ENCODE results near the gene SLC29A3. TPM values are rescaled to one million over a fixed set of nuclear protein-coding genes. Genes with fewer than 3 reads are reported as not detected.

Gene SLC29A3
- total RNA-seq, 2 donors from 2014 or later: 14.1 to 16.8 TPM

DNA sequence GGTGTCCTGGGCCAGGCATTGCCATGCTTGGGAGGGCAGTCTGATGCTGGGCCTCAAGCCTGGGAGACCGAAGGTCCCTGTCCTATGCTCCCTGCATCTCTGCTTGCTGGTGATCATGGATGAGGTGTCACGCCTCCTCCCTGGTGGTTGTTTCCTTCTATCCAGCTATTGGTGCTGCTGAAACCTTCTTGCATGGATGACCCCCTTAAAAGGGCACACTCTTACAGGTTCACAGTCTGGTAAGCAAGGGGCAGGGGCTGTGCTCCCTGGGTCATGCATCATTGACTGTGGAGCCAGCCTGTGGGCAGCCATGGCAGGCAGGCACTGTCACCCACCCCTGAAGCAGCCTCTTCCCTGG, 36.8 kb upstream of the SLC29A3 start:
- no peak overlapping the region for H3K27ac Mint-ChIP-seq
- H3K27me3 ChIP-seq (ENCODE audit: control insufficient read depth, insufficient read depth, low read length, poor library complexity, severe bottlenecking): no peaks in the 10 kb centered on the region
- peaks cover 26% of the 10 kb centered on the region for H3K4me1 Mint-ChIP-seq
- H3K36me3 Mint-ChIP-seq (ENCODE audit: low read depth): peaks cover 3% of the 10 kb centered on the region
- H3K4me3 Mint-ChIP-seq: no peak overlapping the region
- H3K36me3 ChIP-seq (ENCODE audit: control insufficient read depth, insufficient read depth, low read length): no peaks in the 10 kb centered on the region
- H3K27me3 Mint-ChIP-seq (ENCODE audit: insufficient read depth): no peaks in the 10 kb centered on the region
- H3K4me3 ChIP-seq (ENCODE audit: low read length): no peak overlapping the region
- H3K27ac ChIP-seq (ENCODE audit: low read depth, low read length): no peak overlapping the region
- DNase-seq: no peak
- H3K4me1 ChIP-seq (ENCODE audit: control insufficient read depth, insufficient read depth, low read length): peaks cover 25% of the 10 kb centered on the region
- H3K9me3 Mint-ChIP-seq: no peaks in the 10 kb centered on the region
- H3K9me3 ChIP-seq (ENCODE audit: control insufficient read depth, low read length): no peaks in the 10 kb centered on the region
- H3K9ac ChIP-seq (ENCODE audit: extremely low read depth, low read length, poor library complexity, severe bottlenecking): no peak overlapping the region
- WGBS, 2 experiments (ENCODE audit: insufficient coverage in 1 of 2, insufficient read length in 1 of 2): 94 to 95% methylated on average over 2 of the region's 2 CpGs
- TF ChIP-seq CTCF (conservative IDR thresholded peaks at IDR 0.05): no peak

GRCh38 chr10:71283410-71283809, 35.6 kb upstream of the SLC29A3 start:
- no peak for TF ChIP-seq CTCF (conservative IDR thresholded peaks at IDR 0.05)
- peaks cover 20% of the 10 kb centered on the region for H3K4me1 Mint-ChIP-seq
- Histone ChIP-seq H3K4me3 (ENCODE audit: low read length) (no peak overlapping the region), H3K36me3 (ENCODE audit: control insufficient read depth, insufficient read depth, low read length) (no peaks in the 10 kb centered on the region), H3K9ac (ENCODE audit: extremely low read depth, low read length, poor library complexity, severe bottlenecking) (no peak overlapping the region), H3K9me3 (ENCODE audit: control insufficient read depth, low read length) (no peaks in the 10 kb centered on the region), H3K27ac (ENCODE audit: low read depth, low read length) (no peak overlapping the region), H3K27me3 (ENCODE audit: control insufficient read depth, insufficient read depth, low read length, poor library complexity, severe bottlenecking) (no peaks in the 10 kb centered on the region), H3K4me1 (ENCODE audit: control insufficient read depth, insufficient read depth, low read length) (peaks cover 25% of the 10 kb centered on the region)
- H3K27ac Mint-ChIP-seq: no peak overlapping the region
- H3K27me3 Mint-ChIP-seq (ENCODE audit: insufficient read depth): no peaks in the 10 kb centered on the region
- DNase-seq: no peak
- H3K36me3 Mint-ChIP-seq (ENCODE audit: low read depth): peaks cover 3% of the 10 kb centered on the region
- 92 to 100% methylated on average over 1 to 6 of the region's 6 CpGs for WGBS, 2 experiments (ENCODE audit: insufficient coverage in 1 of 2, insufficient read length in 1 of 2)
- H3K9me3 Mint-ChIP-seq: no peaks in the 10 kb centered on the region
- H3K4me3 Mint-ChIP-seq: no peak overlapping the region

GRCh38 chr10:71283876-71284275, 35.2 kb upstream of the SLC29A3 start:
- Histone ChIP-seq H3K36me3 (ENCODE audit: control insufficient read depth, insufficient read depth, low read length) (peaks cover under 1% of the 10 kb centered on the region), H3K27me3 (ENCODE audit: control insufficient read depth, insufficient read depth, low read length, poor library complexity, severe bottlenecking) (no peaks in the 10 kb centered on the region), H3K4me3 (ENCODE audit: low read length) (no peak overlapping the region), H3K27ac (ENCODE audit: low read depth, low read length) (no peak overlapping the region), H3K9ac (ENCODE audit: extremely low read depth, low read length, poor library complexity, severe bottlenecking) (no peak overlapping the region), H3K4me1 (ENCODE audit: control insufficient read depth, insufficient read depth, low read length) (peaks cover 22% of the 10 kb centered on the region), H3K9me3 (ENCODE audit: control insufficient read depth, low read length) (no peaks in the 10 kb centered on the region)
- Mint-ChIP-seq H3K4me1 (peaks cover 16% of the 10 kb centered on the region), H3K27me3 (ENCODE audit: insufficient read depth) (no peaks in the 10 kb centered on the region), H3K9me3 (no peaks in the 10 kb centered on the region), H3K36me3 (ENCODE audit: low read depth) (peaks cover 3% of the 10 kb centered on the region), H3K4me3 (no peak overlapping the region), H3K27ac (peak overlapping the region; percentile 21)
- no peak for DNase-seq
- WGBS, 2 experiments (ENCODE audit: insufficient coverage in 1 of 2, insufficient read length in 1 of 2): 92 to 98% methylated on average over 6 to 10 of the region's 10 CpGs
- no peak for TF ChIP-seq CTCF (conservative IDR thresholded peaks at IDR 0.05)

Data from endodermal cell (in vitro differentiated cells).